Activated CD4-positive, alpha-beta T cell treated with anti-CD3 and anti-CD28 coated beads, Interleukin-2, amount 10 ng/mL, durations not matched to agents 7 days and 5 days (primary cell): ENCODE data around the gene TIMM13. TPM values are rescaled to one million over a fixed set of nuclear protein-coding genes. Genes with fewer than 3 reads are reported as not detected.
"Not testable (repeated sequence)": the region's sequence is repeated elsewhere in the genome, so short reads cannot be mapped to it uniquely, and the experiment has no call there.

ENCODE experiments used
- CTCF ChIA-PET: fragments of 350-600 bp; sonication (Branson Sonifier 250); formaldehyde crosslinking; loops from one replicate; lab custom pipeline; 2021; ENCODE audit warnings: antibody characterized with exemption; lab: Charles Lee
- POLR2A ChIA-PET: fragments of 350-600 bp; sonication (Branson Sonifier 250); formaldehyde crosslinking; loops from one replicate; lab custom pipeline; 2021; ENCODE audit warnings: antibody characterized with exemption; lab: Charles Lee
- DNase-seq: peaks from one replicate; pipeline ENCODE4 v3.0.0-alpha.2; 2020
- H3K27ac Mint-ChIP-seq: one replicate; pipeline ENCODE4 v1.8.0; 2021; ENCODE audit warnings: mild to moderate bottlenecking, moderate library complexity, mixed read lengths
- H3K27me3 Mint-ChIP-seq: one replicate; pipeline ENCODE4 v1.8.0; 2021; ENCODE audit warnings: mixed read lengths
- H3K36me3 Mint-ChIP-seq: one replicate; pipeline ENCODE4 v1.8.0; 2021; ENCODE audit warnings: low read depth, mixed read lengths
- H3K4me1 Mint-ChIP-seq: one replicate; pipeline ENCODE4 v1.8.0; 2021; ENCODE audit warnings: mixed read lengths
- H3K4me3 Mint-ChIP-seq: one replicate; pipeline ENCODE4 v1.8.0; 2021; ENCODE audit warnings: mild to moderate bottlenecking, moderate library complexity, mixed read lengths
- H3K9me3 Mint-ChIP-seq: one replicate; pipeline ENCODE4 v1.8.0; 2021; ENCODE audit warnings: mixed read lengths
- total RNA-seq, 2 experiments: library from RNA; stranded (reverse); gene quantifications; one replicate each; pipeline ENCODE4 v1.2.3, GENCODE V29; 2021

Gene TIMM13
- total RNA-seq, 2 experiments from 2014 or later = 49.0 to 66.4 TPM

DNA sequence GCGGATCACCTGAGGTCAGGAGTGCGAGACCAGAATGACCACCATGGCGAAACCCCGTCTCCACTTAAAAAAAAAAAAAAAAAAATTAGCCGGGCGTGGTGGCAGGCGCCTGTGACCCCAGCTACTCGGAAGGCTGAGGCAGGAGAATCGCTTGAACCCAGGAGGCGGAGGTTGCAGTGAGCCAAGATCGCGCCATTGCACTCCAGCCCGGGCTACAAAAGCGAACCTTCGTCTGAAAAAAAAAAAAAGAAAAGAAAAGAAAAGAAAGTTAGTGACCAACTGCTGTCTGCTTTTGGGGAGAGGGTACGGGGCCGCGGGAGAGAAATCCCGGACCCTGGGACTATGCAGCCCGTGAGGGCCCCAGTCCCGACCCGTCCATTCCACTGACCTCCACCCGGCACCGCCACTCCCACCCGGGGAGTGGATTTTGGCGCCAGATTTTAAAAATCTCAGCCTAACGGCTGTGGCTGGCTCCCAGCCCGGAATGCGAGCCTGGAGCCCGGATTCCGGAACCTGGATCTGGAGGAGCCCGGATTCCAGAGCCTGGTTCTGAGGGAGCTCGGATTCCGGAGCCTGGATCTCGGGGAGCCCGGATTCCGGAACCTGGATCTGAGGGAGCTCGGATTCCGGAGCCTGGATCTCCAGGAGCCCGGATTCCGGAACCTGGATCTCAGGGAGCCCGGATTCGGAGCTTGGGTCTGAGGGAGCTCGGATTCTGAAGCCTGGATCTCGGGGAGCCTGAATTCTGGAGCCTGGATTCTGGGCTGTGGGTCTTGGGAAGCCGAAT, 35.4 kb upstream of the TIMM13 start:
- H3K9me3 Mint-ChIP-seq = no peaks in the 10 kb centered on the region
- POLR2A ChIA-PET = interaction anchor here (0.6 kb wide), 1 partner anchor 158 kb away, joined by 3 read pairs; no protein-coding TSS in a partner anchor
- peaks cover 24% of the 10 kb centered on the region for H3K4me1 Mint-ChIP-seq

DNA sequence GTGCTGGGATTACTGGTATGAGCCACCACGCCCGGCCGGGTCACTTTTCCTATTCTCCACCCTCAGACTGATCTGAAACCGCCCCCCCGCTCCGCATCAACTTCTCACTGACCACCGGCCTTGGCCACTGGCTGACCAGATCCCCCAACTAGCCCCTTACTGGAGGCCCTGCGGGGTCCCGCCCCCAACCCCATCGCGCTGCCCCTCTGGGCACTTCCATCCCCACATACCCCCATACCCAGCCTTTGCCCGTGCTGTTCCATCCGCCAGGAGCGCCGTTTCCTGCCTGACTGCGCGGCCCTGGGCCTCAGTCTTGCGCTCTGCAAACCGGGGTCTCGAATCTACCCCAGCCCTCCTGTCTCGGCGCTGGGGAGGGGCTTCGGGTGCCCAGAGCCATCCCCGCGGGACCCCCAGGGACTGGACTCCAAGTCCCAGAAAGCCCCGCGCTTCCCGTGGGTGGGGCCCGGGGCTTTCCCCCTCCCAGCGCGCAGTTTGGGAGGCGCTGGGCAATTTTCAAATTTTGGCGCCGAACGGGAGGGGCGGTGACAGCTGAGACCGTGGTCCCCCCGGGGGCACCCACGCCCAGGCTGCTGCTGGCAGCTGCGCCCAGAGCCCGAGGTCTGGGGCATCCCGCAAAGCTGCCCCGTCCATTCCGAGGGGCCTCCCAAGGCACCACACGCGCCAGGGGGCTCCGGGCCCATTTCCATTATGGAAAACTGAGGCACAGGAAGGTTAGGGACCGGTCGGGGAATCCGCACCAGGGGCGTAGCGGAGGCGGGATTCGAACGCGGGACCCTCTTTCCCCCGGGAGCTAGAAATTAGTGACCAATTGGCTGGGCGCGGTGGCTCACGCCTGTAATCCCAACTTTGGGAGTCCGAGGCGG, 34.6 kb upstream of the TIMM13 start:
- CTCF ChIA-PET = interaction anchor here (0.6 to 1.2 kb wide), 7 partner anchors 8 to 301 kb away, joined by 3 to 5 read pairs (median 3); no protein-coding TSS in a partner anchor
- Mint-ChIP-seq H3K36me3 (peaks cover 13% of the 10 kb centered on the region), H3K4me3 (peak overlapping the region; percentile 93), H3K27ac (peak overlapping the region; percentile 96), H3K9me3 (no peaks in the 10 kb centered on the region), H3K4me1 (peaks cover 27% of the 10 kb centered on the region), H3K27me3 (no peaks in the 10 kb centered on the region)
- POLR2A ChIA-PET = no interaction called here
- DNase-seq = peak; percentile 83

More for the DNA sequence above, 35.4 kb upstream of the TIMM13 start:
- Mint-ChIP-seq H3K27me3 (no peaks in the 10 kb centered on the region), H3K36me3 (peaks cover 8% of the 10 kb centered on the region), H3K27ac (peak overlapping the region; percentile 86), H3K4me3 (peak overlapping the region; percentile 93)
- DNase-seq = no peak
- CTCF ChIA-PET = interaction anchor here (0.6 to 1.2 kb wide), 9 partner anchors 8 to 302 kb away, joined by 3 to 5 read pairs (median 3); partner anchors contain the start of gene GADD45B

DNA sequence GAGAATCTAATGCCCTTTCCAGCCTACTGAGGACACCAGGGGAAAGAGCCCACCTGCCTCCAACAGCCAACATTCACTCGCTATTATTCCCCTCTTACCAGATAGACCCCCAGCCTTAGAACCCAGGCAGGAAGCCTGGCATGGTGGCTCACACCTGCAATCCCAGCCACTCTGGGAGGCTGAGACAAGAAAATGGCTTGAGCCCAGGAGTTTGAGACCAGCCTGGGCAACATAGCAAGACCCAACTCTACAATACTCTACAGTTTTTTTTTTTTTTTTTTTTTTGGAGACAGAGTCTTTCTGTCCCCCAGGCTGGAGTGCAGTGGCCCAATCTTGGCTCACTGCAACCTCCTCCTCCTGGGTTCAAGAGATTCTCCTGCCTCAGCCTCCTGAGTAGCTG, 32.9 kb upstream of the TIMM13 start:
- DNase-seq = no peak
- no peaks in the 10 kb centered on the region for H3K27me3 Mint-ChIP-seq
- peaks cover 30% of the 10 kb centered on the region for H3K4me1 Mint-ChIP-seq
- no peak overlapping the region for H3K27ac Mint-ChIP-seq
- no peaks in the 10 kb centered on the region for H3K9me3 Mint-ChIP-seq
- ChIA-PET CTCF (interaction anchor here (0.8 to 1.0 kb wide), 2 partner anchors 151 to 177 kb away, joined by 4 read pairs; no protein-coding TSS in a partner anchor), POLR2A (no interaction called here)
- peak overlapping the region; percentile 51 for H3K4me3 Mint-ChIP-seq
- H3K36me3 Mint-ChIP-seq = peaks cover 14% of the 10 kb centered on the region

DNA sequence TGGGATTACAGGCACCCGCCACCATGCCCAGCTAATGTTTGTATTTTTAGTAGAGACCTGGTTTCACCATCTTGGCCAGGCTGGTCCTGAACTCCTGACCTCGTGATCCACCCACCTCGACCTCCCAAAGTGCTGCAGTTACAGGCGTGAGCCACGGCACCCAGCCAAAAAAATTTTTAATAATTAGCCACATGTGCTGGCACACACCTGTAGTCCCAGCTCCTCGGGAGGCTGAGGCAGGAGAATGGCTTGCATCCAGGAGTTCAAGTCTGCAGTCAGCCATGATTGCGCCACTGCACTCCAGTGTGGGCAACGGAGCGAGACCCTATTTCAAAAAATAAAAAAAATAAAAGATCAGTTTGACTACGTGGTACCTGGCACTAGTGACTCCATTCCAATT, 31.4 kb upstream of the TIMM13 start:
- H3K4me3 Mint-ChIP-seq, H3K27me3 Mint-ChIP-seq, H3K9me3 Mint-ChIP-seq, H3K27ac Mint-ChIP-seq, DNase-seq, CTCF ChIA-PET: not testable (repeated sequence)
- Mint-ChIP-seq H3K4me1 (peaks cover 41% of the 10 kb centered on the region), H3K36me3 (peaks cover 16% of the 10 kb centered on the region)
- POLR2A ChIA-PET = interaction anchor here (0.7 kb wide), 1 partner anchor 14 kb away, joined by 5 read pairs; no protein-coding TSS in a partner anchor

GRCh38 chr19:2458054-2458453, 30.7 kb upstream of the TIMM13 start:
- peaks cover 38% of the 10 kb centered on the region for H3K4me1 Mint-ChIP-seq
- no peak overlapping the region for H3K4me3 Mint-ChIP-seq
- POLR2A ChIA-PET = interaction anchor here (0.7 kb wide), 1 partner anchor 14 kb away, joined by 5 read pairs; no protein-coding TSS in a partner anchor
- H3K27ac Mint-ChIP-seq = no peak overlapping the region
- no peaks in the 10 kb centered on the region for H3K27me3 Mint-ChIP-seq
- no peaks in the 10 kb centered on the region for H3K9me3 Mint-ChIP-seq
- H3K36me3 Mint-ChIP-seq = peaks cover 16% of the 10 kb centered on the region
- CTCF ChIA-PET = interaction anchor here (1.9 kb wide), 1 partner anchor 179 kb away, joined by 7 read pairs; no protein-coding TSS in a partner anchor
- no peak for DNase-seq

DNA sequence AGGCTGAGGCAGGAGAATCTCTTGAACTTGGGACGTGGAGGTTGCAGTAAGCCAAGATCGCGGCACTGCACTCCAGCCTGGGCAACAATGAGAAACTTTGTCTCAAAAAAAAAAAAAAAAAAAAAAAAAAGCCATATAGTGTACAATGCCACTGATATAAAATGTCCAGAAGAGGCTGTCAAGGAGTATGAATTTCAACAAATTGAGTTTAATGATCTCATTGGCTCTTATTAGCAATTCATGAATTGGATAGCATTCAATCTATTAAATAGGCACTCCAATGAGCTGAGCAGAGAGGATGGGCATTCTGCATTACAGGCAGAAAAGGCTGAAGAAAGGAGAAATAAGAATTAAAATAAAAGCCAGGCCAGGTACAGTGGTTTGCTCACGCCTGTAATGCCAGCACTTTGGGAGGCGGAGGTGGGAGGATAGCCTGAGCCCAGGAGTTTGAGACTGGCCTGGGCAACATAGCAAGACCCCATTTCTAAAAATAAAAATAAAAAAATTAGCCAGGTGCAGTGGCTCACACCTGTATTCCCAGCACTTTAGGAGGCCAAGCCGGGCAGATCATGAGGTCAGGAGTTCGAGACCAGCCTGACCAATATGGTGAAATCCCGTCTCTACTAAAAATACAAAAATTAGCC, 30.1 kb upstream of the TIMM13 start:
- no peak for DNase-seq
- Mint-ChIP-seq H3K4me3 (peak overlapping the region; percentile 74), H3K36me3 (peaks cover 16% of the 10 kb centered on the region), H3K27me3 (no peaks in the 10 kb centered on the region), H3K4me1 (peaks cover 38% of the 10 kb centered on the region), H3K9me3 (no peaks in the 10 kb centered on the region), H3K27ac (peak overlapping the region; percentile 86)
- ChIA-PET CTCF (interaction anchor here (1.0 to 1.9 kb wide), 3 partner anchors 12 to 179 kb away, joined by 3 to 7 read pairs (median 4); no protein-coding TSS in a partner anchor), POLR2A (interaction anchor here (0.6 to 1.4 kb wide), 2 partner anchors 19 to 30 kb away, joined by 3 to 12 read pairs; partner anchors contain the start of genes GADD45B and TIMM13)

GRCh38 chr19:2455851-2456570, 28.6 kb upstream of the TIMM13 start:
- CTCF ChIA-PET = interaction anchor here (0.6 to 1.9 kb wide), 7 partner anchors 11 to 181 kb away, joined by 3 to 7 read pairs (median 3); no protein-coding TSS in a partner anchor
- no peaks in the 10 kb centered on the region for H3K9me3 Mint-ChIP-seq
- no peaks in the 10 kb centered on the region for H3K27me3 Mint-ChIP-seq
- peak overlapping the region; percentile 82 for H3K4me3 Mint-ChIP-seq
- DNase-seq = peak; percentile 48
- peaks cover 18% of the 10 kb centered on the region for H3K36me3 Mint-ChIP-seq
- peak overlapping the region; percentile 92 for H3K27ac Mint-ChIP-seq
- POLR2A ChIA-PET = interaction anchor here (1.4 kb wide), 1 partner anchor 20 kb away, joined by 12 read pairs; the partner anchor contains the start of gene GADD45B
- peaks cover 28% of the 10 kb centered on the region for H3K4me1 Mint-ChIP-seq

- H3K4me1 Mint-ChIP-seq = peaks cover 25% of the 10 kb centered on the region
- H3K36me3 Mint-ChIP-seq = peaks cover 17% of the 10 kb centered on the region
- POLR2A ChIA-PET = no interaction called here
Observed at GRCh38 chr19:2454962-2455850, 27.8 kb upstream of the TIMM13 start.

DNA sequence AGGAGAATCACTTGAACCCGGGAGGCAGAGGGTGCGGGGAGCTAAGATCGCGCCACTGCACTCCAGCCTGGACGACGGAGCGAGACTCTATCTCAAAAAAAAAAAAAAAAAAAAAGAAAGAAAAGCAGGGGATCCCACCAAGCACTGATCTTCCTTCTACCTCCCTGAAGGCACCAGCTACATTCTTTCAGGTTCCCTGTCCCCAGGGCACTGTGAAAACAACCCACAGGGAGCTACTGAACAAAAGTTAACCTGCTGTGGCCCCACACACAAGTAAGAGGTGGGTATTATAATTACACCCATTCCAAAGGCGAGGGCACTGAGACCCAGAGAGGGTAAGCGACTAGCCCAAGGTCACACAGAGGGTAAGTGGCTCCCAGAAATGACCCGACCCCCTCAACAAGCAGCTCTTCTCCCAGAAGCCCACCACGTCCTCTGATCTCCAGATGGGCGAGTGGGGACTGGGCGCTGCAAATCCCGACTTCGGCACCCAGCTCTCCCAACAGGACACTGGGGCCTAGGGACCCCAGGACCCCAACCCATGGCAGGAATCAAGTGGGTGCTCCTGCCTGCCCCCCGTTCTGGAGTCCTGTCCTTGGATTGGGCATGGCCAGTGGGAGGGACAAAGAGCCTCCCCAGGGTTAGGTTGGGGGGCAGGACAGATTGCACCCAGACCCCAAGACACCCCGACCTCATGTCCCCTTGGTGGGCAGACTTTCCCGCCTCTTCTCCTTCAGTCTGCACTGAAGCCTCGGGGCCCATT, 27.0 kb upstream of the TIMM13 start:
- H3K27ac Mint-ChIP-seq = peak overlapping the region; percentile 86
- H3K4me3 Mint-ChIP-seq = peak overlapping the region; percentile 82

More at GRCh38 chr19:2454962-2455850, 27.8 kb upstream of the TIMM13 start:
- DNase-seq = no peak
- CTCF ChIA-PET = interaction anchor here (0.6 to 2.1 kb wide), 4 partner anchors 11 to 182 kb away, joined by 3 to 7 read pairs (median 3); no protein-coding TSS in a partner anchor
- Mint-ChIP-seq H3K4me3 (peak overlapping the region; percentile 82), H3K27ac (peak overlapping the region; percentile 86), H3K9me3 (no peaks in the 10 kb centered on the region), H3K27me3 (no peaks in the 10 kb centered on the region)

DNA sequence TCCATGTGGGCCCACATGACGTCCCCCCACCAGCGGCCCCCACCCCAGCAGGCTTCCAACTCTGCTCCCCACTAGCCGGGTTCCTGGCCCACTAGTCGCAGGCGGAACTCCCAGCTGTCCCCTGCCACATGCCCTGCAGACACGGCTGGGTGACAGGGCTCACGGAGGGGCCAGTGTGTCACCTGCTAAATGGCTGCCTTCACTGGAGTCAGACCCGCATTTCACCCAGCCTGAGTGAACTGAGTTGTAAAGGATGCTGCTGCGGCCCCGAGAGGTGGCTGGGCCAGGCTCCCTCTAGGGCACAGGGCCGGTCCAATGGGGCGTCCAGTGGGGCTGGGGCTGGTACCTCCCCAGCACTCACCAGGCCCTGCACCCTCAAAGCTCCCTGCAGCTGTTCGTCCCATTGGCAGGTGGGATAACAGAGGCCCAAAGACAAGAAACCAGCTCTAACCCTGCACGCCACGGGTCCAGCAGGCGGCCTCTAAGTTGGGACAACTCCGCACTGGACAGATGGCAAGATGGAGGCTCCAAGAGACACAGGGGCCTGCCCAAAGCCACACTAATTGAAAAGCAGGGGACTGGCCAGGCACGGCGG, 26.1 kb upstream of the TIMM13 start:
- ChIA-PET POLR2A (no interaction called here), CTCF (interaction anchor here (0.8 to 2.1 kb wide), 3 partner anchors 10 to 297 kb away, joined by 3 to 7 read pairs (median 3); no protein-coding TSS in a partner anchor)
- H3K36me3 Mint-ChIP-seq = peaks cover 13% of the 10 kb centered on the region
- no peaks in the 10 kb centered on the region for H3K27me3 Mint-ChIP-seq
- no peak overlapping the region for H3K27ac Mint-ChIP-seq
- no peak overlapping the region for H3K4me3 Mint-ChIP-seq
- H3K9me3 Mint-ChIP-seq = no peaks in the 10 kb centered on the region
- no peak for DNase-seq
- peaks cover 25% of the 10 kb centered on the region for H3K4me1 Mint-ChIP-seq

More for the DNA sequence above, 27.0 kb upstream of the TIMM13 start:
- Mint-ChIP-seq H3K9me3 (no peaks in the 10 kb centered on the region), H3K4me1 (peaks cover 23% of the 10 kb centered on the region), H3K27me3 (no peaks in the 10 kb centered on the region), H3K36me3 (peaks cover 13% of the 10 kb centered on the region)
- no peak for DNase-seq
- ChIA-PET POLR2A (no interaction called here), CTCF (interaction anchor here (0.6 to 2.1 kb wide), 4 partner anchors 10 to 298 kb away, joined by 3 to 7 read pairs (median 3); no protein-coding TSS in a partner anchor)
